DMS 273 (cell line): Measurements from ENCODE around the gene FIGN.

ENCODE experiments used
- DNase-seq: peaks from one replicate; lab custom pipeline; 2025; ENCODE audit not compliant: unreplicated experiment; lab: John Stamatoyannopoulos, UW

Gene FIGN

DNA sequence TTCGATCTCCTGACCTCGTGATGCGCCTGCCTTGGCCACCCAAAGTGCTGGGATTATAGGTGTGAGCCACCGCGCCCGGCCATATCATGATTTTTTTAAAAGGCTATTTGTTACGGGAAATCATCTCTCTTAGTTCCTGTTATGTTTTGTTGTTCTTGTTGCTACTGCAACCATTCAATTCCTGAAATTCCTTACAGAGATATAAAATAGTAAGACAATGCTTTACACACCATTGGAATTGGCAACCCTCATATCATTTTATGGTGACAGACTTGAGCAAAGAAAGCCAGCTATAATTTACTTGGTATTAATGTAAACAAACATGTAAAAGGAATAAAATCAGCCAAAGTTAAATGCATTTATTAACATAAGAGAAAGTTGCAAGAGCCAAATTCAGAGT, 163.0 kb downstream of the FIGN start:
- no peak for DNase-seq

DNA sequence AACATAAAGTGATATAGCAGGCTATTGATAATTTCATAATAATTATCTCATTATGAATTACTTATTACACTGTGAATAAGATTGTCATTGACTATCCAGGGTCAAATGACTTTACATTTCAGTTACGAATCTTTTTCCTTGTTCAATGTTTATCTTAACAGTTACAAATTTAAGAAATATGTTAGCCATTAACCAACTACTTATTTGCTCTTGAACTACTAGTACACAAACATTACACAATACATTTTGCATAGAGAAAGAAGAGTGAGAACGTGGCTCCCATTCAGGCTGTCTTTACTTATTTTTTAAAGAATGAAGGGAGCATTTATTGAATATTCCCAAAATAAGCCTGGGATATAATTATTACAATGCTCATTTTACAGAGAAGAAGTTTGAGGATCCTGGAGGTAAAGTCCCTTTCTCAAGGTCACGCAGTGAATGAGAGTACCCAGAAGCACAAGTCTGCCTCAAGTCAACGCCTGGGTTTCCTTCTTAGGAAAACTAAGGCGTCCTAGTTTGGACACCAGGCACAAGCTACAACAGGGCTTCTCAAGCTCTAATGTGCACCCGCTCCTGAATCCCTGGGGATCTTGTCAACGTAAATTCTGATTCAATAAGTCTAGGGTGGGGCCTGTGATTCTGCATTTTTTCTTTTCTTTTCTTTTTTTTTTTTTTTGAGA, 164.2 kb downstream of the FIGN start:
- no peak for DNase-seq

DNA sequence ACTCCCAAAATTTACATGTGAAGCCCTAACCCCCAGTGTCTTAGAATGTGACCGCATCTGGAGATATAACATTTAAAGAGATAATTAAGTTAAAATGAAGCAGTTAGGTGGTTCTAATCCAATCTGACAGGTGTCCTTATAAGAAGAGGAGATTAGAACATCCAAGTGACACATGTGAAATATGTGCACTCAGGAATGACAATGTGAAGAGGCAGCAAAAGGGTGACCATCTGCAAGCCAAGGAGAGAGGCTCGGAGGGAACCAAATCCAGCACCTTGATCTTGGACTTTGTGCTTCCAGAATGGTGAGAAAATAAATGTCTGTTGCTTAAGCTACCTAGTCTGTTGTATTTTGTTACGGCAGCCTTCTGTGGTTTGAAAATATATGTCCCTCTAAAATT, 165.4 kb downstream of the FIGN start:
- DNase-seq: no peak

DNA sequence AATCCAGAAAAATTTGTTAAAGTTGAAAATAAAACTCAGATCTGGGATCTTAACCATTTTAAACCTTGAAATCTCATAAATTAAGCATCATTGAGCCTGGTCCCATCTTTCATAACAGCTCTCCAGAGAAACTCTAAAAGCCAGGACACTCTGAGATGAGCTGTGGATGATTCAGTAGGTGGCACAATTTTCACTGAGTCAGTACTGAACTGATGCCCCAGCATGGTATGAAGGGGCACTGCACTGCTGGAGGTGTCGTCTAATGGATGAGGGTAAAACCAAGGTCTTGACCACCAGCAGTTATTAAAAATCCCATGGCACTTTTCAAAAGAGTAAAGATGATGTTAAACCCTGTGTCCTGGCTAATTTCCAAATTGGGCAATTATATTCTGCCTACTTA, 170.6 kb downstream of the FIGN start:
- DNase-seq: no peak

DNA sequence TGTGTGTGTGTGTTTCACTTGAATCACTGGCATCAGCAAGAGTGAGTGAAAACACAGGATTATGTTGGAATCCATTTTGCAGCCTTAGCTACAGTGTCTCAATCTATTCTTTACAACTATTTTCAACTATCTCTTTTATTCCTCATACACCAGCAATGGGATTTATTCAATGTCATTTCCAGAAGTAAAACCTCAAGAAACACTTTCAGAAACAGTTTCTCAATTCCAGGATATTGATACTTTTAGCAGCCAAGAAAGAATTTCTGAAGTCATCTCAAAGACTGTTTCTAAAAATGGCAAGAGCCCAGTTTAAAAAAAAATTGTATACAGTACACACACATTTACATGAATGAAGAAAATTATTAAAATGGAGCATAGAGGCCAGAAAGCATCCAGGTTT, 171.6 kb downstream of the FIGN start:
- DNase-seq: no peak

DNA sequence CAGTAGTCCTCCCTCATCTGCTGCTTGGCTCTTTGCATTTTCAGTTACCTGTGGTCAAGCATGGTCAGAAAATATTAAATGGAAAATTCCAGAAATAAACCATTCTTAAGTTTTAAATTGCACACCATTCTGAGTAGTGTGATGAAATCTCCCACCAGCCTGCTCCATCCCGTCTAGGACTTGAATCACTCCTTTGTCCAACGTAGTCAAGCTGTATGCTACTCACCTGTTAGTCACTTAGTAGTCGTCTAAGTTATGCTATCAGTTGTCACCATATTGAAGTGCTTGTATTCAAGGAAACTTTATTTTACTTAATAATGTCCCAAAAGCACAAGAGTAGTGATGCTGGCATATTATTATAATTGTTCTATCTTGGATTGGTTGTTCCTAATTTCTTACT, 172.5 kb downstream of the FIGN start:
- no peak for DNase-seq

DNA sequence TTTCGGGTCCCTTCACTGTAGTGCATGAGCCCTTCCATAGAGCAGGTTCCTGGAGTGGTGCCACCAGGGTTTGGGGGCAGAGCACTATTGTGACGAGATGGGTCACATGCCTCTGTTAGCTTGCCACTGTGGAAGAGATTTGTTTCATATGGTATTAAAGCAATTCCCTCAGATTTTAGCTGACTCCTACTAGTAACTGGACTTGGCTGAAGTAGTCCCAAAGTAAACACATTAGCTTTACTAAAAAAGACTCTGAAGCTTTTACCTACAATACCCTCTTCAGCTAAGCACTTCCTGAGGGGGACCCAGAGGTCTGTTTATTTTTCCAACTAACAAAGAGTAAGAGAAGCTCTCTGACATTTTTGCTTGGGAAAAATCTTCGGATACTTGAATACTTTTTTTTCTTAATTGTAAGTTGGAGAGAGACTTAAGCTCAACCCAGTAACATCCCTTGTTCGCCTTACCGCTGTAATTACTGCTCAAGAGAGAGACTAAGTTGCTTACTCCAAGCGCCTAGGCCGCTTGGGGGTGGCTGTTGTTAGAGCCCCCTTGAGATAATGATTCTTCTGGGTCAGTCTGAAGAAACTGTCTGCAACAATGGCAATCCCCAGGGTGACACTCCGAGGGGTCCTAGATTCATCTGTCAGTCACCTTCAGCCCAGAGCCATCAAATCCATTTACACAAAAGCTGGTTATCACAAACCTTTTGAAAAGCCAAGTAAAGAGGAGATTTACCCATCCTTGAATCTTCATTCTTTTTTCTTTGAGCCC, 177.4 kb downstream of the FIGN start:
- no peak for DNase-seq

DNA sequence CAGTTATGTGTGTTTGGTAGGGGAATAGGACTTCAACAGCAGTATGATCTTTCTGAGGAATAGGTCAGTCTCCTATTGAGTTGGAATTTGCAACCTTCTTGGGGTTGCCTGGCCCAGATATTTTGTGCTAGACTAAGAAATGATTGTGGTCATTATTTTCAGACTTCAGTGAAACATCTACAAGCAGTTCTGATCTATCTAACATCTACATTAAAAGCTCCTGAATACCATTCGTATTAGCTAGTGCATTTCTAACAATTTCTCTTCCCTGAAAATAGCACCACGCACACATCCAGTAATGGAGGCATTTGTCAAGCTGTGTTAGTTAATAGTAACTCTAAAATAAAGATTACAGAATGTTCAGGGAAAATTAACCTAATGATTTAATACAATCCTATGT, 179.3 kb downstream of the FIGN start:
- DNase-seq: no peak

DNA sequence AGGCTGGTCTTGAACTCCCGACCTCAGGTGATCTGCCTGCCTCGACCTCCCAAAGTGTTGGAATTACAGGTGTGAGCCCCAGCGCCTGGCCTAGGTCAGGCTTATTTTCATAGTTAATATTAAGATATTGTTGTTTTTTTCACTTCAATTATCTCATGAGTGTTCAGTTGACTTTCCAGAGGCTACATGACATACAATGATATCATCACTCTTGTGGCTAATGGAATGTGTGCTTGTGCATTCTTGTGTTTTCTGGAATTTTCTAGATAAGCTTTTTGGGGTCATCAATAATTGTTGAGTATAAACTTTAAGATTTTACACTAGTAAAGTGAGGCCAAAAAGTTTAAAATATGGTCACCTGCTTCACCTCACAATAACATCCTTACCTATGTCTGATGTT, 180.9 kb downstream of the FIGN start:
- DNase-seq: no peak

DNA sequence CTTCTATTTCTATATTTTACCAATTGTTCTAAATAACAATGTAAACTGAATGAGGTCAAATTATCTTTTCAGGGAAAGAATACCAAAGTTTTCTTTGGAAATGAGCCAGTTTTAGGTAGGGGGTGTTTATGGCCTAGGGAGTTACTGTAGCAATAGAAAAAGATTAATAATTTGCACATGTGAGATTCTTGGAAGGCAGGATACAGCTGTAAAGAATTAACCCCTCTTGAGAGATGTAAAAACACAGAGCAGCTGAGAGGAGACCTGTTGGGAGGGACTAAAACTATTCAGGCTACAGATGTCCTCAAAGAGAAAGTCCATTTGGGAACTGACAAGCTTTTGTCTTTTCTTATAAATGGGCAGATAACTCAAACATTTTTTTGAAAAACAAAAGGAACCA, 182.2 kb downstream of the FIGN start:
- no peak for DNase-seq

DNA sequence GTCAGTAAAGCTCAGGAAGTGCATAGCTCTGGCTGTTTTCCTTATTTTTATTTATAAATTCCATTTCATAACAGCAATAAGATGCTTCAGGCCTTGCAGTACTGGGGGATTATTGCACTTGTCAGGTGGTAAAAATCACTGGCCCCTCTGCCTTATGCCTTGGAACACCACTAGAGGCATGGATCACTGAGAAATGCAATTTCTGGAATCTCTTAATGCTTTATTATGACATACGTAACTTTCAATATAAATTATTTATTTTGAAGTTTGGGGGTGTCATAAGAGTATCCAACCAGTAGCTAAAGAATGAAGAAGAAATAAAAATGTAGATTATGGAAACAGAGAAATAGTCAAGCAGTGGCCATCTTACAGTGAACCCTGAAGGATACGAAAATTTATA, 183.1 kb downstream of the FIGN start:
- DNase-seq: no peak

DNA sequence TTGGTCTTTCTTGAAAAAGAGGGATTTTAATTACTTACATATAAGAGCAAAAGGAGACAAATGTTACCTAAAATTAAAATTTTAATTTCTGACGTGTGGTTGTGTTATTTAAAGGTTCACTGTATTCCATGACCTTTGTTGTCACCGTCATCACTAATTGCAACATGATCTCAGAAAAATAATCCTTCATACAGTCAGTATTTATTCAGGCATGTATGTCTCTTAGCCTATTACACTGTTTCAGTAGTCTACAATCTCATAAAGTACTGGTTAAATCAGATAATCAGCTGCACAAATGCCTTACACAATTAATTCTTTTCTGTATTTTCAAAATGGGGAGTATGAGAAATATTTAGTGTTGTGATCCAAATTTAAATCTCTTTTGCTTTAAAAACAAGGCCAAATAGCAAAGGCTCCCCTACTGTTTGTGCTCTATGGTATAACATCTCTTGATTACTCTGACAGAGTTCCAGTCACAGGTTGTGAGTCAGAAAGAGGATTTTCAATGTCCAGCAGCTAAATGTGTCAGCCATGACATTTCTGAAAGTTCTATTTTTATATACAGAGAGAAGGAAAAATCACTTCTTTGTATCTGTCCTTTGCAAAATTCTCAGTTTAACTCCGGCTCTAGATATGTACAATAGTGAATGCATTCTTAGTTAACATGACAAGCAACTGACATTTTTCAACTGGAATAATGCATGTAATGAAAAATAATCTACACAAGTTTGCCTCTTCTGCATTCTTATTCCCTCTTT, 184.0 kb downstream of the FIGN start:
- DNase-seq: no peak

DNA sequence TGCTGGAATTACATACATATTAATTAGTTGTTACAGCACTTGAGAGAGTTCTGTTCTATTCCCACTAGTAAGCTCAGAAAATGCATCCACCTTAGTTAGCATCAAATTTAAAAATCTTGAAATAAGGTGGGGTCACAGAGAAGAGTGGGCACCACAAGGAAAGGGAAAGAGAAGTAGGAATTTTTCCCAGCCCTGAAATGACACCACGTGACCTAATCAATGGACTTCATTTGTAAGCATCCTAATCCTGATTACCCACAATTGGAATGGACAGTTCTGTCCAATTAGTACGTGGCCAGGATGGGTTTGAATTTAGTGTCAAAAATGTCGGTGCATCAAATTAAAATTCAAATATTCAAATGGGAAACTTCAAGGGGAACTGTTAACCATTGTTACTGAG, 186.8 kb downstream of the FIGN start:
- no peak for DNase-seq
